HepG2 (cell line): ENCODE measurements around the gene KLHL11. TPM values are rescaled to one million over a fixed set of nuclear protein-coding genes. Genes with fewer than 3 reads are reported as not detected.

Experiments used
- CBX5 ChIP-seq: sonication (generic); formaldehyde crosslinking; IDR thresholded peaks from 2 replicates; pipeline ENCODE4 v1.4.0; 2020; ENCODE audit warnings: missing genetic modification reagents, borderline replicate concordance
- FOXP1 ChIP-seq, 2 experiments: fragments of 450-650 bp in 1 of 2; IDR thresholded peaks; 2 replicates each; pipeline ENCODE4 v1.6.1; 2017 to 2018; ENCODE audit warnings: antibody characterized with exemption in 1 of 2
- HNRNPH1 ChIP-seq: fragments of 200-400 bp; formaldehyde crosslinking; optimal IDR thresholded peaks from 2 replicates; pipeline ENCODE3; 2017; ENCODE audit warnings: mild to moderate bottlenecking, low read depth, low read length
- SALL1 ChIP-seq: sonication (generic); formaldehyde crosslinking; IDR thresholded peaks from 2 replicates; pipeline ENCODE4 v1.8.0; 2022; ENCODE audit warnings: mild to moderate bottlenecking, missing genetic modification reagents
- STAG1 ChIP-seq: sonication (generic); formaldehyde crosslinking; IDR thresholded peaks from 2 replicates; pipeline ENCODE4 v1.4.0; 2020; ENCODE audit warnings: missing genetic modification reagents
- TAF15 ChIP-seq: fragments of 200-400 bp; formaldehyde crosslinking; IDR thresholded peaks from one replicate; pipeline ENCODE4 v1.6.1; 2018; ENCODE audit warnings: mild to moderate bottlenecking, low read depth, low read length; ENCODE audit not compliant: poor library complexity, severe bottlenecking
- TEAD2 ChIP-seq: sonication (generic); formaldehyde crosslinking; IDR thresholded peaks from 2 replicates; pipeline ENCODE4 v1.9.0; 2021; ENCODE audit warnings: missing genetic modification reagents
- THAP11 ChIP-seq: IDR thresholded peaks from 2 replicates; pipeline ENCODE4 v1.6.1; 2016; ENCODE audit warnings: missing biosample characterization, missing genetic modification reagents
- XRCC5 ChIP-seq: fragments of 200-400 bp; formaldehyde crosslinking; optimal IDR thresholded peaks from 2 replicates; pipeline ENCODE3; 2017; ENCODE audit warnings: mild to moderate bottlenecking, low read length
- ZNF710 ChIP-seq: sonication (generic); formaldehyde crosslinking; IDR thresholded peaks from 2 replicates; pipeline ENCODE4 v1.5.0; 2020; ENCODE audit warnings: mild to moderate bottlenecking, missing genetic modification reagents, borderline replicate concordance
- ZNF878 ChIP-seq: sonication (generic); formaldehyde crosslinking; IDR thresholded peaks from 2 replicates; pipeline ENCODE4 v1.8.1; 2023; ENCODE audit warnings: mild to moderate bottlenecking, missing genetic modification reagents, moderate library complexity
- polyA plus RNA-seq, 8 experiments: library from polyadenylated mRNA; depleted of rRNA in 3 of 8; stranded (reverse) in 7 of 8; unstranded in 1 of 8; fragments of >200 nt; fragmentation: Illumina TruSeq in 4 of 8; extraction: Trizol in 4 of 8; gene quantifications; 2 replicates each; pipeline versions ENCODE4 v1.2.1 to v1.2.3, GENCODE V29; 2011 to 2016; ENCODE audit warnings: low read depth in 4 of 8, missing spikeins in 1 of 8, mixed read lengths in 1 of 8; ENCODE audit not compliant: insufficient read depth in 1 of 8
- total RNA-seq, 5 experiments: library from RNA; depleted of rRNA; stranded (reverse); fragments of >200 nt; fragmentation: Illumina TruSeq; extraction: Trizol; gene quantifications; 2 replicates each; pipeline ENCODE4 v1.2.3, GENCODE V29; 2016; ENCODE audit warnings: low read depth in 1 of 5
- TF ChIP-seq, protein P1 (sequence below): sonication (generic); formaldehyde crosslinking; IDR thresholded peaks from 2 replicates; pipeline ENCODE4 v1.5.1; 2020; ENCODE audit warnings: missing genetic modification reagents, mild to moderate bottlenecking, borderline replicate concordance
- TF ChIP-seq, protein P2 (sequence below): IDR thresholded peaks from 2 replicates; pipeline ENCODE4 v1.6.1; 2016
- TF ChIP-seq, protein P3 (sequence below): IDR thresholded peaks from 2 replicates; pipeline ENCODE4 v1.6.1; 2016; ENCODE audit warnings: low read depth, control low read depth
- TF ChIP-seq, protein P4 (sequence below): sonication (generic); formaldehyde crosslinking; IDR thresholded peaks from 2 replicates; pipeline ENCODE4 v1.5.1; 2020; ENCODE audit warnings: mild to moderate bottlenecking, missing genetic modification reagents
- TF ChIP-seq, protein P5 (sequence below): sonication (generic); formaldehyde crosslinking; IDR thresholded peaks from 2 replicates; pipeline ENCODE4 v1.9.0; 2021; ENCODE audit warnings: missing genetic modification reagents, mild to moderate bottlenecking, borderline replicate concordance

KLHL11 gene
- total and polyA plus RNA-seq, 2 of the 13 experiments (the other 11 are each of a cell fraction or from before 2014, with no cell fraction given), result 7.7 to 27.5 TPM

- TF ChIP-seq CBX5 (CRISPR knock-in tag), result peak; percentile 90; the same call in 1 of the 2 replicates
- peak; percentile 82 for TF ChIP-seq THAP11 (CRISPR knock-in tag)
- TF ChIP-seq, protein P1, sequence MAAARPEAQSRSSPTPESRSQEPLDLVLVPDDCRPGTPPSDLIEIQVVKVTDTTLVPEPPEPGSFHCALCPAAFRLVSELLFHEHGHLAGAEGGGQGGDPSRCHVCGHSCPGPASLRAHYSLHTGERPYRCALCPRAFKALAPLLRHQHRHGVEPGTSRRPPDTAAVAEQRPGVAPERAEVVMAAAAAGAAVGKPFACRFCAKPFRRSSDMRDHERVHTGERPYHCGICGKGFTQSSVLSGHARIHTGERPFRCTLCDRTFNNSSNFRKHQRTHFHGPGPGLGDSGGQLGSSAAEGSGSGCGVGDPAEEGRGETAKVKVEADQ (CRISPR knock-in tag), result peak; percentile 89
- TF ChIP-seq, protein P2, sequence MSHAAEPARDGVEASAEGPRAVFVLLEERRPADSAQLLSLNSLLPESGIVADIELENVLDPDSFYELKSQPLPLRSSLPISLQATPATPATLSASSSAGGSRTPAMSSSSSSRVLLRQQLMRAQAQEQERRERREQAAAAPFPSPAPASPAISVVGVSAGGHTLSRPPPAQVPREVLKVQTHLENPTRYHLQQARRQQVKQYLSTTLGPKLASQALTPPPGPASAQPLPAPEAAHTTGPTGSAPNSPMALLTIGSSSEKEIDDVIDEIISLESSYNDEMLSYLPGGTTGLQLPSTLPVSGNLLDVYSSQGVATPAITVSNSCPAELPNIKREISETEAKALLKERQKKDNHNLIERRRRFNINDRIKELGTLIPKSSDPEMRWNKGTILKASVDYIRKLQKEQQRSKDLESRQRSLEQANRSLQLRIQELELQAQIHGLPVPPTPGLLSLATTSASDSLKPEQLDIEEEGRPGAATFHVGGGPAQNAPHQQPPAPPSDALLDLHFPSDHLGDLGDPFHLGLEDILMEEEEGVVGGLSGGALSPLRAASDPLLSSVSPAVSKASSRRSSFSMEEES (CRISPR knock-in tag), result peak; percentile 28; the same call in 1 of the 2 replicates
- TF ChIP-seq XRCC5, result peak; percentile 72
- TF ChIP-seq, protein P3, sequence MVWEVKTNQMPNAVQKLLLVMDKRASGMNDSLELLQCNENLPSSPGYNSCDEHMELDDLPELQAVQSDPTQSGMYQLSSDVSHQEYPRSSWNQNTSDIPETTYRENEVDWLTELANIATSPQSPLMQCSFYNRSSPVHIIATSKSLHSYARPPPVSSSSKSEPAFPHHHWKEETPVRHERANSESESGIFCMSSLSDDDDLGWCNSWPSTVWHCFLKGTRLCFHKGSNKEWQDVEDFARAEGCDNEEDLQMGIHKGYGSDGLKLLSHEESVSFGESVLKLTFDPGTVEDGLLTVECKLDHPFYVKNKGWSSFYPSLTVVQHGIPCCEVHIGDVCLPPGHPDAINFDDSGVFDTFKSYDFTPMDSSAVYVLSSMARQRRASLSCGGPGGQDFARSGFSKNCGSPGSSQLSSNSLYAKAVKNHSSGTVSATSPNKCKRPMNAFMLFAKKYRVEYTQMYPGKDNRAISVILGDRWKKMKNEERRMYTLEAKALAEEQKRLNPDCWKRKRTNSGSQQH (CRISPR knock-in tag), result peak; percentile 63; the same call in 1 of the 2 replicates
- 0 out of 2 replicates have a peak, but pooled peaks have one; percentile 20 for TF ChIP-seq ZNF878 (CRISPR knock-in tag)
- TF ChIP-seq STAG1, result peak; percentile 47
- peak; percentile 85; the same call in 1 of the 2 replicates for TF ChIP-seq ZNF710 (CRISPR knock-in tag)
- TF ChIP-seq, protein P4, sequence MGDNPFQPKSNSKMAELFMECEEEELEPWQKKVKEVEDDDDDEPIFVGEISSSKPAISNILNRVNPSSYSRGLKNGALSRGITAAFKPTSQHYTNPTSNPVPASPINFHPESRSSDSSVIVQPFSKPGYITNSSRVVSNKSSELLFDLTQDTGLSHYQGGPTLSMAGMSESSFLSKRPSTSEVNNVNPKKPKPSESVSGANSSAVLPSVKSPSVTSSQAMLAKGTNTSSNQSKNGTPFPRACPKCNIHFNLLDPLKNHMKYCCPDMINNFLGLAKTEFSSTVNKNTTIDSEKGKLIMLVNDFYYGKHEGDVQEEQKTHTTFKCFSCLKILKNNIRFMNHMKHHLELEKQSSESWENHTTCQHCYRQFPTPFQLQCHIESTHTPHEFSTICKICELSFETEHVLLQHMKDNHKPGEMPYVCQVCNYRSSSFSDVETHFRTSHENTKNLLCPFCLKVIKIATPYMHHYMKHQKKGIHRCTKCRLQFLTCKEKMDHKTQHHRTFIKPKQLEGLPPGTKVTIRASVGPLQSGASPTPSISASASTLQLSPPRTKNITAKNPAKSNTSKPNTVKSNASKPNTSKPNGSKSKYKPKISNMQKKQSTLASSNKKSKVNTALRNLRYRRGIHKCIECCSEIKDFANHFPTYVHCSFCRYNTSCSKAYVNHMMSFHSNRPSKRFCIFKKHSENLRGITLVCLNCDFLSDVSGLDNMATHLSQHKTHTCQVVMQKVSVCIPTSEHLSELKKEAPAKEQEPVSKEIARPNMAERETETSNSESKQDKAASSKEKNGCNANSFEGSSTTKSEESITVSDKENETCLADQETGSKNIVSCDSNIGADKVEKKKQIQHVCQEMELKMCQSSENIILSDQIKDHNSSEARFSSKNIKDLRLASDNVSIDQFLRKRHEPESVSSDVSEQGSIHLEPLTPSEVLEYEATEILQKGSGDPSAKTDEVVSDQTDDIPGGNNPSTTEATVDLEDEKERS (CRISPR knock-in tag), result peak; percentile 98
- peak; percentile 93 for TF ChIP-seq SALL1
- TF ChIP-seq HNRNPH1, result no peak
- no peak for TF ChIP-seq TAF15
- no peak for TF ChIP-seq FOXP1 (IDR thresholded peaks at IDR 0.05)
- peak; percentile 36 for TF ChIP-seq FOXP1 (CRISPR knock-in tag; IDR thresholded peaks at IDR 0.05)
- TF ChIP-seq TEAD2 (CRISPR knock-in tag), result no peak
- TF ChIP-seq, protein P5, sequence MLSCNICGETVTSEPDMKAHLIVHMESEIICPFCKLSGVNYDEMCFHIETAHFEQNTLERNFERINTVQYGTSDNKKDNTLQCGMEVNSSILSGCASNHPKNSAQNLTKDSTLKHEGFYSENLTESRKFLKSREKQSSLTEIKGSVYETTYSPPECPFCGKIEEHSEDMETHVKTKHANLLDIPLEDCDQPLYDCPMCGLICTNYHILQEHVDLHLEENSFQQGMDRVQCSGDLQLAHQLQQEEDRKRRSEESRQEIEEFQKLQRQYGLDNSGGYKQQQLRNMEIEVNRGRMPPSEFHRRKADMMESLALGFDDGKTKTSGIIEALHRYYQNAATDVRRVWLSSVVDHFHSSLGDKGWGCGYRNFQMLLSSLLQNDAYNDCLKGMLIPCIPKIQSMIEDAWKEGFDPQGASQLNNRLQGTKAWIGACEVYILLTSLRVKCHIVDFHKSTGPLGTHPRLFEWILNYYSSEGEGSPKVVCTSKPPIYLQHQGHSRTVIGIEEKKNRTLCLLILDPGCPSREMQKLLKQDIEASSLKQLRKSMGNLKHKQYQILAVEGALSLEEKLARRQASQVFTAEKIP (CRISPR knock-in tag), result no peak
These were observed 42.7 kb upstream of the KLHL11 start (continued) for GRCh38 chr17:41907633-41908539.
